HG03460 (cell line): ENCODE data around the gene DPP4.
"Not testable (repeated sequence)": the region's sequence is repeated elsewhere in the genome, so short reads cannot be mapped to it uniquely, and the experiment has no call there.

Experiments used
- ATAC-seq: cut with Tn5 transposase; IDR thresholded peaks from one replicate; pipeline ENCODE4 v1.9.1; 2021; ENCODE audit not compliant: unreplicated experiment

DPP4 gene

GRCh38 chr2:161994761-161995520, 79.1 kb downstream of the DPP4 start:
- no peak for ATAC-seq

- ATAC-seq: peak; percentile 84
Measured at GRCh38 chr2:161992531-161992930, 81.5 kb downstream of the DPP4 start.

- ATAC-seq: no peak
Measured at GRCh38 chr2:161991991-161992390, 82.0 kb downstream of the DPP4 start.

GRCh38 chr2:161990741-161991140, 83.3 kb downstream of the DPP4 start:
- ATAC-seq: no peak

- no peak for ATAC-seq
Measured at GRCh38 chr2:161990036-161990435, 84.0 kb downstream of the DPP4 start.

GRCh38 chr2:161988589-161988988, 85.4 kb downstream of the DPP4 start:
- ATAC-seq: no peak

- no peak for ATAC-seq
Measured at GRCh38 chr2:161987311-161987710, 86.7 kb downstream of the DPP4 start.

- no peak for ATAC-seq
Measured at GRCh38 chr2:161983866-161984265, 90.1 kb downstream of the DPP4 start.

GRCh38 chr2:161983331-161983651, 90.7 kb downstream of the DPP4 start:
- ATAC-seq: no peak

- ATAC-seq: no peak
Measured at GRCh38 chr2:161982548-161983330, 91.3 kb downstream of the DPP4 start.

- no peak for ATAC-seq
Measured at GRCh38 chr2:161981679-161982250, 92.2 kb downstream of the DPP4 start.

GRCh38 chr2:161980976-161981375, 93.0 kb downstream of the DPP4 start:
- ATAC-seq: no peak

GRCh38 chr2:161979490-161979889, 94.5 kb downstream of the DPP4 start:
- ATAC-seq: no peak

GRCh38 chr2:161977926-161978325, 96.1 kb downstream of the DPP4 start:
- not testable (repeated sequence) for ATAC-seq

GRCh38 chr2:161976917-161977316, 97.1 kb downstream of the DPP4 start:
- no peak for ATAC-seq

- ATAC-seq: no peak
Measured at GRCh38 chr2:161976295-161976694, 97.7 kb downstream of the DPP4 start.

- ATAC-seq: no peak
Measured at GRCh38 chr2:161975813-161976160, 98.2 kb downstream of the DPP4 start.

GRCh38 chr2:161975062-161975812, 98.8 kb downstream of the DPP4 start:
- ATAC-seq: no peak

GRCh38 chr2:161974461-161974860, 99.6 kb downstream of the DPP4 start:
- ATAC-seq: no peak

GRCh38 chr2:161972866-161973265, 101.1 kb downstream of the DPP4 start:
- ATAC-seq: no peak

GRCh38 chr2:161972232-161972631, 101.8 kb downstream of the DPP4 start:
- ATAC-seq: no peak

GRCh38 chr2:161971551-161971950, 102.5 kb downstream of the DPP4 start:
- no peak for ATAC-seq
